ENCODE results near the gene RIPOR1.

RIPOR1 gene

GRCh38 chr16:67525176-67525860, 3.3 kb upstream of the RIPOR1 start:
- H3K4me3 ChIP-seq (ENCODE audit: low read depth, low read length): no peak overlapping the region
- DNase-seq: no peak
- no peaks in the 10 kb centered on the region for H3K36me3 ChIP-seq
- peaks cover 5% of the 10 kb centered on the region; the same call in 1 of the 2 replicates for H3K4me1 ChIP-seq
- TF ChIP-seq CTCF (IDR thresholded peaks at IDR 0.05; ENCODE audit: low read depth, low read length): no peak
- no peaks in the 10 kb centered on the region for H3K9me3 ChIP-seq
- no peaks in the 10 kb centered on the region for H3K27me3 ChIP-seq

GRCh38 chr16:67526149-67526791, 2.4 kb upstream of the RIPOR1 start:
- H3K9me3 ChIP-seq: no peaks in the 10 kb centered on the region
- TF ChIP-seq CTCF (IDR thresholded peaks at IDR 0.05; ENCODE audit: low read depth, low read length): no peak
- no peak for DNase-seq
- H3K36me3 ChIP-seq: no peaks in the 10 kb centered on the region
- peaks cover 5% of the 10 kb centered on the region; the same call in 1 of the 2 replicates for H3K4me1 ChIP-seq
- no peaks in the 10 kb centered on the region for H3K27me3 ChIP-seq
- no peak overlapping the region for H3K4me3 ChIP-seq (ENCODE audit: low read depth, low read length)

- TF ChIP-seq CTCF (IDR thresholded peaks at IDR 0.05; ENCODE audit: low read depth, low read length): no peak
- Histone ChIP-seq H3K4me3 (ENCODE audit: low read depth, low read length) (peak overlapping the region; percentile 90), H3K9me3 (no peaks in the 10 kb centered on the region), H3K4me1 (0 out of 2 replicates have a peak, but pooled peaks cover 3% of the 10 kb centered on the region), H3K36me3 (no peaks in the 10 kb centered on the region), H3K27me3 (no peaks in the 10 kb centered on the region)
- DNase-seq: peak; percentile 73
Observed at GRCh38 chr16:67528870-67529581, 397 bp downstream of the RIPOR1 start.

GRCh38 chr16:67529582-67530012, 968 bp downstream of the RIPOR1 start:
- TF ChIP-seq CTCF (IDR thresholded peaks at IDR 0.05; ENCODE audit: low read depth, low read length): no peak
- Histone ChIP-seq H3K4me1 (0 out of 2 replicates have a peak, but pooled peaks cover 3% of the 10 kb centered on the region), H3K4me3 (ENCODE audit: low read depth, low read length) (peak overlapping the region; percentile 90), H3K27me3 (no peaks in the 10 kb centered on the region), H3K36me3 (no peaks in the 10 kb centered on the region), H3K9me3 (no peaks in the 10 kb centered on the region)
- no peak for DNase-seq

GRCh38 chr16:67530013-67530939, 1.6 kb downstream of the RIPOR1 start:
- Histone ChIP-seq H3K36me3 (no peaks in the 10 kb centered on the region), H3K4me1 (0 out of 2 replicates have a peak, but pooled peaks cover 3% of the 10 kb centered on the region), H3K27me3 (no peaks in the 10 kb centered on the region), H3K9me3 (no peaks in the 10 kb centered on the region), H3K4me3 (ENCODE audit: low read depth, low read length) (peak overlapping the region; percentile 90)
- no peak for DNase-seq
- no peak for TF ChIP-seq CTCF (IDR thresholded peaks at IDR 0.05; ENCODE audit: low read depth, low read length)
